A673 (cell line): ENCODE measurements around the gene ATL1.

ENCODE experiments used
- EZH2 ChIP-seq: fragments of 200-600 bp; sonication (generic); IDR thresholded peaks from 2 replicates; pipeline ENCODE4 v1.6.1; 2017; ENCODE audit warnings: borderline replicate concordance, low read depth, mild to moderate bottlenecking, mixed read lengths, antibody characterized with exemption, low read length; ENCODE audit not compliant: poor library complexity, severe bottlenecking
- TF ChIP-seq, protein P1 (sequence below): fragments of 300-800, 200-600 bp; sonication (generic); conservative IDR thresholded peaks from 2 replicates; pipeline ENCODE4 v1.5.1; 2017; ENCODE audit warnings: low read depth, mild to moderate bottlenecking, antibody characterized with exemption, low read length, moderate library complexity, mixed read lengths

- TF ChIP-seq, protein P1, sequence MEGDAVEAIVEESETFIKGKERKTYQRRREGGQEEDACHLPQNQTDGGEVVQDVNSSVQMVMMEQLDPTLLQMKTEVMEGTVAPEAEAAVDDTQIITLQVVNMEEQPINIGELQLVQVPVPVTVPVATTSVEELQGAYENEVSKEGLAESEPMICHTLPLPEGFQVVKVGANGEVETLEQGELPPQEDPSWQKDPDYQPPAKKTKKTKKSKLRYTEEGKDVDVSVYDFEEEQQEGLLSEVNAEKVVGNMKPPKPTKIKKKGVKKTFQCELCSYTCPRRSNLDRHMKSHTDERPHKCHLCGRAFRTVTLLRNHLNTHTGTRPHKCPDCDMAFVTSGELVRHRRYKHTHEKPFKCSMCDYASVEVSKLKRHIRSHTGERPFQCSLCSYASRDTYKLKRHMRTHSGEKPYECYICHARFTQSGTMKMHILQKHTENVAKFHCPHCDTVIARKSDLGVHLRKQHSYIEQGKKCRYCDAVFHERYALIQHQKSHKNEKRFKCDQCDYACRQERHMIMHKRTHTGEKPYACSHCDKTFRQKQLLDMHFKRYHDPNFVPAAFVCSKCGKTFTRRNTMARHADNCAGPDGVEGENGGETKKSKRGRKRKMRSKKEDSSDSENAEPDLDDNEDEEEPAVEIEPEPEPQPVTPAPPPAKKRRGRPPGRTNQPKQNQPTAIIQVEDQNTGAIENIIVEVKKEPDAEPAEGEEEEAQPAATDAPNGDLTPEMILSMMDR: no peak
- TF ChIP-seq EZH2: no peak
These were observed 50.5 kb downstream of the ATL1 start for GRCh38 chr14:50610465-50610864.
